A549 (cell line): ENCODE results near the gene ZNRD2.
"Not testable (repeated sequence)": the region's sequence is repeated elsewhere in the genome, so short reads cannot be mapped to it uniquely, and the experiment has no call there.

Experiments used
- CEBPB ChIP-seq, 2 experiments: fragments of >200 bp in 1 of 2; sonication (Bioruptor Twin) in 1 of 2; formaldehyde crosslinking in 1 of 2; IDR thresholded peaks; 2 replicates each; pipeline ENCODE4 v1.6.1; 2012 to 2016
- HDAC2 ChIP-seq: fragments of 200-600 bp; sonication (generic); IDR thresholded peaks from 2 replicates; pipeline ENCODE4 v1.6.1; 2016
- MAFK ChIP-seq: fragments of 450-650 bp; IDR thresholded peaks from 2 replicates; pipeline ENCODE4 v1.6.1; 2014; ENCODE audit not compliant: partially characterized antibody
- MAZ ChIP-seq: fragments of 150-350 bp; IDR thresholded peaks from 2 replicates; pipeline ENCODE4 v1.6.1; 2014; ENCODE audit warnings: antibody characterized with exemption, low read depth, low read length, borderline replicate concordance
- POLR2A ChIP-seq: IDR thresholded peaks from 2 replicates; pipeline ENCODE4 v1.6.1; 2012; ENCODE audit warnings: mild to moderate bottlenecking, low read length
- SMC3 ChIP-seq: fragments of >200 bp; sonication (Bioruptor Twin); formaldehyde crosslinking; IDR thresholded peaks from 3 replicates; pipeline ENCODE4 v1.6.1; 2018; ENCODE audit warnings: inconsistent platforms
- TF ChIP-seq, protein P1 (sequence below): fragments of >200 bp; sonication (Bioruptor Twin); formaldehyde crosslinking; IDR thresholded peaks from 3 replicates; pipeline ENCODE4 v1.5.1; 2016
- TF ChIP-seq, protein P2 (sequence below): fragments of 200-600 bp; sonication (generic); IDR thresholded peaks from 2 replicates; pipeline ENCODE4 v1.6.1; 2016; ENCODE audit warnings: antibody characterized with exemption, mild to moderate bottlenecking, moderate library complexity
- TF ChIP-seq, protein P3 (sequence below): fragments of 150-350 bp; IDR thresholded peaks from 2 replicates; pipeline ENCODE4 v1.6.1; 2014; ENCODE audit warnings: low read depth, mild to moderate bottlenecking, low read length

DNA sequence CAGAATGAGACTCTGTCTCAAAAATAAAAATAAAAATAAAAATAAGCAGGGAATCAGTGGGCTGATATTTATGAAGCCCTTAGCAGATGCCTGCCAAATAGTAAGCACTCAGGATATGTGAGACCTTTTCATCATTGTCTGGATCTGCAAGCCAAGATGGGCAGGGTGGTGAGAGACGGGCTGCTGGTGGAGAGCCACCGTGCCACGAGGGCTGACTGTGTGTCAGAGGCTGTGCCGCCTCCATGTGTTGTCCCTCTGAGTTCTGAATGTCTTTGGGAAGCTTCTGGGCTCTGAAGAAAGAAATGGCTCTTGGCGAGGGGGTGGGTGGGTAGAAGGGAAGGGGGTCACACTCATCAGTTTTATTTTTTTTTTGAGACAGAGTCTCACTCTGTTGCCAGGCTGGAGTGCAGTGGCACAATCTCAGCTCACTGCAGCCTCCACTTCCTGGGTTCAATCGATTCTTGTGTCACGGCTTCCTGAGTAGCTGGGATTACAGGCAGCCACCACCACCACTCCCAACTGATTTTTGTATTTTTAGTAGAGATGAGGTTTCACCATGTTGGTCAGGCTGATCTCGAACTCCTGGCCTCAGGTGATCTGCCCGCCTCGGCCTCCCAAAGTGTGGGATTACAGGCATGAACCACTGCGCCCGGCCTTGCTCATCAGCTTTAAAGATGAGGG, 5.3 kb upstream of the ZNRD2 start:
- TF ChIP-seq, protein P1, sequence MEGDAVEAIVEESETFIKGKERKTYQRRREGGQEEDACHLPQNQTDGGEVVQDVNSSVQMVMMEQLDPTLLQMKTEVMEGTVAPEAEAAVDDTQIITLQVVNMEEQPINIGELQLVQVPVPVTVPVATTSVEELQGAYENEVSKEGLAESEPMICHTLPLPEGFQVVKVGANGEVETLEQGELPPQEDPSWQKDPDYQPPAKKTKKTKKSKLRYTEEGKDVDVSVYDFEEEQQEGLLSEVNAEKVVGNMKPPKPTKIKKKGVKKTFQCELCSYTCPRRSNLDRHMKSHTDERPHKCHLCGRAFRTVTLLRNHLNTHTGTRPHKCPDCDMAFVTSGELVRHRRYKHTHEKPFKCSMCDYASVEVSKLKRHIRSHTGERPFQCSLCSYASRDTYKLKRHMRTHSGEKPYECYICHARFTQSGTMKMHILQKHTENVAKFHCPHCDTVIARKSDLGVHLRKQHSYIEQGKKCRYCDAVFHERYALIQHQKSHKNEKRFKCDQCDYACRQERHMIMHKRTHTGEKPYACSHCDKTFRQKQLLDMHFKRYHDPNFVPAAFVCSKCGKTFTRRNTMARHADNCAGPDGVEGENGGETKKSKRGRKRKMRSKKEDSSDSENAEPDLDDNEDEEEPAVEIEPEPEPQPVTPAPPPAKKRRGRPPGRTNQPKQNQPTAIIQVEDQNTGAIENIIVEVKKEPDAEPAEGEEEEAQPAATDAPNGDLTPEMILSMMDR, result not testable (repeated sequence)
- TF ChIP-seq, protein P2, sequence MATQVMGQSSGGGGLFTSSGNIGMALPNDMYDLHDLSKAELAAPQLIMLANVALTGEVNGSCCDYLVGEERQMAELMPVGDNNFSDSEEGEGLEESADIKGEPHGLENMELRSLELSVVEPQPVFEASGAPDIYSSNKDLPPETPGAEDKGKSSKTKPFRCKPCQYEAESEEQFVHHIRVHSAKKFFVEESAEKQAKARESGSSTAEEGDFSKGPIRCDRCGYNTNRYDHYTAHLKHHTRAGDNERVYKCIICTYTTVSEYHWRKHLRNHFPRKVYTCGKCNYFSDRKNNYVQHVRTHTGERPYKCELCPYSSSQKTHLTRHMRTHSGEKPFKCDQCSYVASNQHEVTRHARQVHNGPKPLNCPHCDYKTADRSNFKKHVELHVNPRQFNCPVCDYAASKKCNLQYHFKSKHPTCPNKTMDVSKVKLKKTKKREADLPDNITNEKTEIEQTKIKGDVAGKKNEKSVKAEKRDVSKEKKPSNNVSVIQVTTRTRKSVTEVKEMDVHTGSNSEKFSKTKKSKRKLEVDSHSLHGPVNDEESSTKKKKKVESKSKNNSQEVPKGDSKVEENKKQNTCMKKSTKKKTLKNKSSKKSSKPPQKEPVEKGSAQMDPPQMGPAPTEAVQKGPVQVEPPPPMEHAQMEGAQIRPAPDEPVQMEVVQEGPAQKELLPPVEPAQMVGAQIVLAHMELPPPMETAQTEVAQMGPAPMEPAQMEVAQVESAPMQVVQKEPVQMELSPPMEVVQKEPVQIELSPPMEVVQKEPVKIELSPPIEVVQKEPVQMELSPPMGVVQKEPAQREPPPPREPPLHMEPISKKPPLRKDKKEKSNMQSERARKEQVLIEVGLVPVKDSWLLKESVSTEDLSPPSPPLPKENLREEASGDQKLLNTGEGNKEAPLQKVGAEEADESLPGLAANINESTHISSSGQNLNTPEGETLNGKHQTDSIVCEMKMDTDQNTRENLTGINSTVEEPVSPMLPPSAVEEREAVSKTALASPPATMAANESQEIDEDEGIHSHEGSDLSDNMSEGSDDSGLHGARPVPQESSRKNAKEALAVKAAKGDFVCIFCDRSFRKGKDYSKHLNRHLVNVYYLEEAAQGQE, result not testable (repeated sequence)
- TF ChIP-seq HDAC2; POLR2A; MAFK; MAZ; CEBPB (IDR thresholded peaks at IDR 0.05); SMC3: not testable (repeated sequence)
- TF ChIP-seq, protein P3, sequence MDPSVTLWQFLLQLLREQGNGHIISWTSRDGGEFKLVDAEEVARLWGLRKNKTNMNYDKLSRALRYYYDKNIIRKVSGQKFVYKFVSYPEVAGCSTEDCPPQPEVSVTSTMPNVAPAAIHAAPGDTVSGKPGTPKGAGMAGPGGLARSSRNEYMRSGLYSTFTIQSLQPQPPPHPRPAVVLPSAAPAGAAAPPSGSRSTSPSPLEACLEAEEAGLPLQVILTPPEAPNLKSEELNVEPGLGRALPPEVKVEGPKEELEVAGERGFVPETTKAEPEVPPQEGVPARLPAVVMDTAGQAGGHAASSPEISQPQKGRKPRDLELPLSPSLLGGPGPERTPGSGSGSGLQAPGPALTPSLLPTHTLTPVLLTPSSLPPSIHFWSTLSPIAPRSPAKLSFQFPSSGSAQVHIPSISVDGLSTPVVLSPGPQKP, result not testable (repeated sequence)
